Osteocyte (in vitro differentiated cells): ENCODE results near the gene TIPARP. TPM values are rescaled to one million over a fixed set of nuclear protein-coding genes. Genes with fewer than 3 reads are reported as not detected.

Experiments
- DNase-seq: peaks from one replicate; pipeline ENCODE4 v3.0.0; 2021; ENCODE audit warnings: mixed read lengths; ENCODE audit not compliant: unreplicated experiment; ENCODE audit errors: extremely low spot score
- H3K27ac Mint-ChIP-seq: one replicate; pipeline ENCODE4 v1.8.0; 2021; ENCODE audit warnings: mild to moderate bottlenecking, mixed read lengths; ENCODE audit not compliant: unreplicated experiment
- H3K27me3 Mint-ChIP-seq: one replicate; pipeline ENCODE4 v1.8.0; 2021; ENCODE audit warnings: mixed read lengths; ENCODE audit not compliant: unreplicated experiment
- H3K36me3 Mint-ChIP-seq: one replicate; pipeline ENCODE4 v1.8.0; 2021; ENCODE audit warnings: mixed read lengths; ENCODE audit not compliant: unreplicated experiment
- H3K4me1 Mint-ChIP-seq: one replicate; pipeline ENCODE4 v1.8.0; 2021; ENCODE audit warnings: mixed read lengths; ENCODE audit not compliant: unreplicated experiment
- H3K4me3 Mint-ChIP-seq: one replicate; pipeline ENCODE4 v1.8.0; 2021; ENCODE audit warnings: mild to moderate bottlenecking, moderate library complexity, mixed read lengths; ENCODE audit not compliant: unreplicated experiment
- H3K9me3 Mint-ChIP-seq: one replicate; pipeline ENCODE4 v1.8.0; 2021; ENCODE audit warnings: mixed read lengths; ENCODE audit not compliant: unreplicated experiment
- total RNA-seq: library from RNA; stranded (reverse); gene quantifications from 2 replicates; pipeline ENCODE4 v1.2.1, GENCODE V29; 2021
- TF ChIP-seq, protein P1 (sequence below): fragments of 200-600 bp; sonication (generic); IDR thresholded peaks from 2 replicates; pipeline ENCODE4 v1.5.0; 2021; ENCODE audit warnings: antibody characterized with exemption, mild to moderate bottlenecking, moderate library complexity

Gene TIPARP
- total RNA-seq, 1 donor from 2014 or later = 163 TPM

GRCh38 chr3:156664011-156664830 lies 10.2 kb upstream of the TIPARP start:
- Mint-ChIP-seq H3K27ac (no peak overlapping the region), H3K36me3 (peaks cover 4% of the 10 kb centered on the region), H3K9me3 (no peaks in the 10 kb centered on the region), H3K4me3 (no peak overlapping the region), H3K27me3 (no peaks in the 10 kb centered on the region), H3K4me1 (peaks cover 27% of the 10 kb centered on the region)
- TF ChIP-seq, protein P1, sequence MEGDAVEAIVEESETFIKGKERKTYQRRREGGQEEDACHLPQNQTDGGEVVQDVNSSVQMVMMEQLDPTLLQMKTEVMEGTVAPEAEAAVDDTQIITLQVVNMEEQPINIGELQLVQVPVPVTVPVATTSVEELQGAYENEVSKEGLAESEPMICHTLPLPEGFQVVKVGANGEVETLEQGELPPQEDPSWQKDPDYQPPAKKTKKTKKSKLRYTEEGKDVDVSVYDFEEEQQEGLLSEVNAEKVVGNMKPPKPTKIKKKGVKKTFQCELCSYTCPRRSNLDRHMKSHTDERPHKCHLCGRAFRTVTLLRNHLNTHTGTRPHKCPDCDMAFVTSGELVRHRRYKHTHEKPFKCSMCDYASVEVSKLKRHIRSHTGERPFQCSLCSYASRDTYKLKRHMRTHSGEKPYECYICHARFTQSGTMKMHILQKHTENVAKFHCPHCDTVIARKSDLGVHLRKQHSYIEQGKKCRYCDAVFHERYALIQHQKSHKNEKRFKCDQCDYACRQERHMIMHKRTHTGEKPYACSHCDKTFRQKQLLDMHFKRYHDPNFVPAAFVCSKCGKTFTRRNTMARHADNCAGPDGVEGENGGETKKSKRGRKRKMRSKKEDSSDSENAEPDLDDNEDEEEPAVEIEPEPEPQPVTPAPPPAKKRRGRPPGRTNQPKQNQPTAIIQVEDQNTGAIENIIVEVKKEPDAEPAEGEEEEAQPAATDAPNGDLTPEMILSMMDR = no peak
- DNase-seq = no peak

GRCh38 chr3:156664831-156665178 lies 9.6 kb upstream of the TIPARP start:
- H3K27me3 Mint-ChIP-seq = no peaks in the 10 kb centered on the region
- H3K27ac Mint-ChIP-seq = no peak overlapping the region
- no peak for DNase-seq
- H3K36me3 Mint-ChIP-seq = peaks cover 4% of the 10 kb centered on the region
- no peaks in the 10 kb centered on the region for H3K9me3 Mint-ChIP-seq
- TF ChIP-seq, protein P1 = no peak
- H3K4me3 Mint-ChIP-seq = no peak overlapping the region
- peaks cover 27% of the 10 kb centered on the region for H3K4me1 Mint-ChIP-seq

DNA sequence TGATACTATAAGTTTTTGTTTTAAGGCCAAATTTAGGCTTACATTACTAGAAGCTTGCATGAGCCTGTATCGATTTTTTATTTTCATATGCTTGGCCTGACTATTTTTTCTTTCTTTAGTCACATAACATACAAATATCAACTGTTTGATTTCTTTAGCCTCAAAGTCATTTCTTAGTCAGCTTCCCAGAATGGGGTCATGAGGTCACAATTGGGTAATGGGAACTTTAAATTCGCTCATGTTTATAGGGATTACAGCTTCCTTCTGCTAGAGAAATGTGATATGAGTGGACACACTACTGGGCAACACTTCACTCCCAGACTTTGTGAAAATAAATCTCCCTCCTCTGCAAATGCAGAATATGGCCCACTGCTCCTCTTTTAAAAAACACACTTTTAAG lies 9.1 kb upstream of the TIPARP start:
- peaks cover 4% of the 10 kb centered on the region for H3K36me3 Mint-ChIP-seq
- DNase-seq = no peak
- TF ChIP-seq, protein P1 = no peak
- H3K27me3 Mint-ChIP-seq = no peaks in the 10 kb centered on the region
- peaks cover 27% of the 10 kb centered on the region for H3K4me1 Mint-ChIP-seq
- H3K9me3 Mint-ChIP-seq = no peaks in the 10 kb centered on the region
- H3K27ac Mint-ChIP-seq = no peak overlapping the region
- no peak overlapping the region for H3K4me3 Mint-ChIP-seq

DNA sequence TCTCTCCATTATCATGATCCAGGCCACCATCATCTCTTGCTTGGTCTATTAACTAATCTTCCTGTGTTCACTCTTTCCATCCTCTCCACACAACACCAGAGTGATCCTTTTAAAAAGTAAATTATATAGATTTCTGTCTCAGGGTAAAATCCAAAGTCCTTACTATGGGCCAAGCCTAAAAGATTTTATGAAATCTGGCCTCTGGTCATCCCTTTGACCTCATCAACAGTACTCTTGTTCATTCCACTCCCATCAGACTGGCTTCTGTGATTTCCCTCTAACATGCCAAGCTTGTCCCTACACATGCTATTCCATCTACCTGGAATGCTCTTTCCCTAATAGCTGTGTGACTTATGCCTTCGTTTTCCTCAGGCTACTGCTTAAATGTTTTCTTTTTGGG lies 8.3 kb upstream of the TIPARP start:
- H3K36me3 Mint-ChIP-seq = peaks cover 4% of the 10 kb centered on the region
- no peak for DNase-seq
- no peak overlapping the region for H3K27ac Mint-ChIP-seq
- TF ChIP-seq, protein P1 = no peak
- no peaks in the 10 kb centered on the region for H3K9me3 Mint-ChIP-seq
- no peaks in the 10 kb centered on the region for H3K27me3 Mint-ChIP-seq
- H3K4me3 Mint-ChIP-seq = no peak overlapping the region
- peaks cover 27% of the 10 kb centered on the region for H3K4me1 Mint-ChIP-seq

GRCh38 chr3:156668073-156668763 lies 6.2 kb upstream of the TIPARP start:
- Mint-ChIP-seq H3K27me3 (no peaks in the 10 kb centered on the region), H3K4me3 (no peak overlapping the region), H3K36me3 (peaks cover 4% of the 10 kb centered on the region), H3K4me1 (peaks cover 27% of the 10 kb centered on the region), H3K27ac (no peak overlapping the region), H3K9me3 (no peaks in the 10 kb centered on the region)
- DNase-seq = no peak
- TF ChIP-seq, protein P1 = no peak
